ENCODE measurements around the gene IMPA2.
"Not testable (repeated sequence)": the region's sequence is repeated elsewhere in the genome, so short reads cannot be mapped to it uniquely, and the experiment has no call there.

IMPA2 gene

GRCh38 chr18:12056034-12056883 lies 75.0 kb downstream of the IMPA2 start:
- DNase-seq = no peak

GRCh38 chr18:12056884-12057402 lies 75.6 kb downstream of the IMPA2 start:
- no peak for DNase-seq

GRCh38 chr18:12057419-12058039 lies 76.2 kb downstream of the IMPA2 start:
- DNase-seq = no peak

GRCh38 chr18:12059334-12060181 lies 78.3 kb downstream of the IMPA2 start:
- DNase-seq = no peak

GRCh38 chr18:12060182-12060870 lies 79.0 kb downstream of the IMPA2 start:
- DNase-seq = no peak

GRCh38 chr18:12061685-12062084 lies 80.4 kb downstream of the IMPA2 start:
- no peak for DNase-seq

GRCh38 chr18:12062974-12063373 lies 81.7 kb downstream of the IMPA2 start:
- no peak for DNase-seq

GRCh38 chr18:12064086-12064763 lies 82.9 kb downstream of the IMPA2 start:
- DNase-seq = no peak

GRCh38 chr18:12065397-12065796 lies 84.1 kb downstream of the IMPA2 start:
- DNase-seq = no peak

- DNase-seq = no peak
Observed at GRCh38 chr18:12066910-12067511, 85.7 kb downstream of the IMPA2 start.

- no peak for DNase-seq
Observed at GRCh38 chr18:12067671-12068070, 86.4 kb downstream of the IMPA2 start.

GRCh38 chr18:12068316-12068949 lies 87.1 kb downstream of the IMPA2 start:
- not testable (repeated sequence) for DNase-seq

- DNase-seq = no peak
Observed at GRCh38 chr18:12068950-12069320, 87.6 kb downstream of the IMPA2 start.

GRCh38 chr18:12071066-12071465 lies 89.8 kb downstream of the IMPA2 start:
- DNase-seq = not testable (repeated sequence)

- DNase-seq = no peak
Observed at GRCh38 chr18:12072996-12073395, 91.7 kb downstream of the IMPA2 start.

GRCh38 chr18:12074736-12075135 lies 93.4 kb downstream of the IMPA2 start:
- no peak for DNase-seq

GRCh38 chr18:12076424-12077140 lies 95.3 kb downstream of the IMPA2 start:
- DNase-seq = no peak

- not testable (repeated sequence) for DNase-seq
Observed at GRCh38 chr18:12077994-12078393, 96.7 kb downstream of the IMPA2 start.

- DNase-seq = no peak
Observed at GRCh38 chr18:12079491-12080237, 98.4 kb downstream of the IMPA2 start.

All from amniotic stem cell (primary cell).